Measurements from ENCODE around the gene FRMD8. TPM values are rescaled to one million over a fixed set of nuclear protein-coding genes. Genes with fewer than 3 reads are reported as not detected.
A peak's percentile ranks its signal among the peaks of the same experiment; 100 is the strongest.

Gene FRMD8
- polyA plus RNA-seq, 3 donors = 16.5 to 30.6 (median 17.3) TPM

DNA sequence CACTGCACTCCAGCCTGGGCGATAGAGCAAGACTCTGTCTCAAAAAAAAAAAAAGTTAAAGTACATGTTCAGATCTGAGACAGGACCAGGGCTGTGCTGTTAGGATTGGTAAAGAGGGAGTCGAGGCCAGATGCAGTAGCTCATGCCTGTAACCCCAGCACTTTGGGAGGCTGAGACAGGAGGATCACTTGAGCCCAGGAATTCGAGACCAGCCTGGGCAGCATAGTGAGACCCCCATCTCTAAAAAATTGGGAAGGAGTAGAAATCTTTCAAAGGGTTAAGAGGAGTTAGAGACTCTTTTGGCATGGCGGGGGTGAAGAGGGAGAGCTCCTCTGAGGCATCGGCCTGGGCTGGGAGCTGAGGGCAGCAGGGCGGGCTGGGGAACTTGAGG lies 15.8 kb upstream of the FRMD8 start:
- WGBS, 3 donors = 47 to 75% (median 72%) methylated on average over 6 of the region's 6 CpGs
- no peak overlapping the region for H3K27ac ChIP-seq (ENCODE audit: low read depth, low read length)

DNA sequence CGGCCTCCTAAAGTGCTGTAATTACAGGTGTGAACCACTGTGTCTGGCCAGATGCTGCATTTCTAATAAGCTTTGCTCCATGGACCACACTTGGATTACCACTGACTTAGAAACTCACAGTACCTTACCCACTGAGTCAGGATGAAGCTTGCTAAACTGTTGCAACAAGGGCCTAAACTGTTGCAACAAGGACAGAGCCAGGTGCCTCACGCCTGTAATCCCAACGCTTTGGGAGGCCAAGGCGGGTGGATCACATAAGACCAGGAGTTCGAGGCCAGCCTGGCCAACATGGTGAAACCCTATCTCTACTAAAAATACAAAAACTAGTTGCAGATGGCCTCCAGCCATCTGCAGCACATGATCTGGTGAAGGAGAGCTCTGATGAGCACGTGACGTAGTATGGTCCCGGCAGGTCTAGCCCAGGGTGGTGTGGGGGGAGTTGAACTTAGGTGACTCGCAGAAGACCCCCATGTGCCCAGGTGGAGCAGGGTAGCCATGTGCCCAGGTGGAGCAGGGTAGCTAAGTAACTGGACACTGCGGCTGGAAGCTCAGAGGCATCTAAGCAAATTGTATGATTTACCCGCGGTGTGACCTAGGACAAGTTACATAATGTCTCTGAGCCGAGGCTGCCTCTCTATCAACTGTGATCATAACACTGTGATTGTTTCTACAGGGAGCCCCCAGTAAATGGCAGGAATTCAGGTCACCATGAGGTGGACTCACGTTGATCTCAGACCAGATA lies 12.4 kb upstream of the FRMD8 start:
- 78 to 85% (median 83%) methylated on average over 14 of the region's 14 CpGs for WGBS, 3 donors
- H3K27ac ChIP-seq (ENCODE audit: low read depth, low read length) = no peak overlapping the region

DNA sequence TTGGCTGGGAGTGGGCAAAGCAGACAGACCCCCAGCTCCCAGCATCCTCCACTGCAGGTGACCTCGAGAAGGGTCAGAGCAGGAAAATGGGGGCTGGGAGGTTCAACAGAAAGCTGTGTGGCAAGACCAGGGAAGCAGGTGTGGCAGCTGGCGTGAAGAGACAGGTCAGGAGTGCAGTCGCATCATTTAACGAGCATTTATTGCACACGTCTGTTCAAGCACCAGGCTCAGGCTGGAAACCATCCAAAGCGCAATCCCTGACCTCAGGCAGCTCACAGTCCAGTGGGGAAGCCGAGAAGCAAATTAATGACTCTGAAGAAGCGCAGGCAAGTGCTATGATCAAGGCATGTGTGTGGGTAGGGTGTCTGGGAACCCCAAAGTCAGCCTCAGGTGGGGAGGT lies 11.4 kb upstream of the FRMD8 start:
- whole genome bisulfite sequencing, 3 donors = 83 to 86% (median 86%) methylated on average over 8 of the region's 8 CpGs
- no peak overlapping the region for H3K27ac ChIP-seq (ENCODE audit: low read depth, low read length)

DNA sequence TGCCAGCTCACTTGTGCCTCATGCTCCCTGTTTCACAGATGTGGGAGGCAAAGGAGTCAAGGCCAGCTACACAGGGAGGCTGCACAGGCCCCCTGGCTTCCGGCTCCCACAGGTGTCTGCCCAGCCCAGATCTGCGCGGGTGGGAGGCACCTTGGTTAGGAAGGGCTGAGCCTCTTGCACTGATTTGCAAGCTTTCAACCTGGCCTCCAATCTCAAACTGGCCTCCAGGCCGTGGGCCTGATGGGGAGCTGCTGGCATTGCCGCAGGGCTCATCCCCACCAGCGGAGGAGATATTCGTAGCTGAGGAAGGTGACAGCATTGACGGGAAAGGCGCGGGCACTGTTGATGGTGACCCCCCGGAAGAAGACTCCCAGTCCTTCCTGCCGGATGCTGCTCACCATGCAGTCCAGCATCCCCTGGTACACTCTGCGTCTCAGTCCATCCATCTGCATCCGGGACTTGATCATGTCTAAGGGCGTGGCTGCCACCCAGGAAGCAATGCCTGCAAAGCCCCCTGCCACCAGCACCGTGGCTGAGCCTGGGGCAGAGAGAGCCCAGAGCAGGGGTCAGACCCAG lies 10.2 kb upstream of the FRMD8 start:
- 79 to 90% (median 86%) methylated on average over 14 to 16 of the region's 16 CpGs for WGBS, 3 donors
- no peak overlapping the region for H3K27ac ChIP-seq (ENCODE audit: low read depth, low read length)

DNA sequence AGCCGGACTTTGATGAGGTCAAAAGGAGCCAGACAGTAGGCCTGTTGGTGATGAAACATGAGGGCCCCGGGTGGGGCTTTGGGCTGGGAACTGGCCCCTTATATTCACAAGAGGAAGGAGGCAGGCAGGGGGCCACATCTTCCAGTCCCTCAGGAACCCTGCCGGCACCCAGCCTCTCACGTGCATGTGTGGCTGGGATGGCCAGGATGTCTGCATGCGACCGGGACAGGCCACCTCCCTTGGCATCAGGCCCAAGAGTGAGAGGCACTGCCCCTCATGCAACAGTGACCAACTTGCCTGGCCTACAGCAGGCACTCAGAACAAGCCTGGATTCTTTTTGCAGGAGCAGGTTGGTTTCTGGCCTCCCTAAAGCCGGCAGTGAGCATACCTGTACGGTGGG lies 9.4 kb upstream of the FRMD8 start:
- H3K27ac ChIP-seq (ENCODE audit: low read depth, low read length) = no peak overlapping the region
- 58 to 73% (median 59%) methylated on average over 8 of the region's 8 CpGs for WGBS, 3 donors

DNA sequence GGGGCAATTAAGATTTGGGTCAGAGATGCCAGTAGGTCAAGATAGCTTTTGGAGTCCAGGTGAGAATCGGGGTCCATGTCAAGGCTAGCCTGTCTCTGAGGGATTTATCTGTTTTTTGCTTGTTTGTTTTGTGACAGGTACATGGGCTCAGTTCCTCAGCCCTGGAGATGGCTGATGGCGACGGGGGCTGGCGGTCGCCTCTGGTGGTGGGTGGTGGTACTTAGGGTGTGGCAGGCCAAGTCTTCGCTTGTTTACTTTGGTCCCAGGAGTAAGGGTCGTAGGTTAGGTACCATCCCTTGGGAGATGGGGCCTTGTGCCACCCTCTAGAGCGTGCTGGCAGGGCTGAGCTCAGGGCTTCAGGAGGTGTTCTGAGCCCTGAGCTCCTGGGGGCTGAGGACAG lies 8.7 kb upstream of the FRMD8 start:
- 79 to 91% (median 87%) methylated on average over 8 of the region's 8 CpGs for WGBS, 3 donors

DNA sequence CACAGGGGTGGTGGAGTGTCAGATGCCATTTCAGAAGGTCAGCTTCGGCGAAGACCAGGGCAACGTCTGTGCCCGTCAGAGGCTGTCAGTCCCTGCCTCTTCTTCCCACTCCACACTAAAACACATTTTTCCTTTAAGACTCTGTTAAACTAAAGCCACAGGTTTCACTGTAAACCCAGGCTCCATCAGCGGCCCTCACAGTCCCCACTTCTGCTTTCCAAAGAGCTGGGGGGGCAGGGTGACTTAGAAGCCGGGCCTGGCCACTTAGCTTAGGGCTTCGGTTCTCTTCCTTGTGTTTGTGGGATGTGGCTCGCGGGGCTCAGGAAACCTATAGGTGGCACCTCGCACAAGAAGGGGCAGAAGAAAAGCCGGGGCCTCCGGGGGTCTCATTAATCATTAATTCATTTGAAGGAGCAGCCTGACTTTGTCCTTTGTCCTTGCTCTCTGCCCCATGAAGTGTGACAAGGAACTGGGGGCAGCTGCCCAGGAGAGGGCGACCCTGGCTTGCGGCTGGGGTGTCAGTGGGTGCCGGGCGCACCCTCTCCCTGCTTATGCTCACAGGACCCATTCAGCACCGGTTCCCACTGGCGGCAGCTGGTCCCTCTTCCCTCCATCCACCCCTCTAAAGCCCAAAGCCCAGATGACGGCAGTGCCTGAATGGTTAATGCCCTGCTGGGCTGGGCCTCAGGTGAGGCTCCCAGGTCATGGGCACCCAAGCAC lies 8.1 kb upstream of the FRMD8 start:
- H3K27ac ChIP-seq (ENCODE audit: low read depth, low read length) = no peak overlapping the region
- 47 to 69% (median 69%) methylated on average over 19 of the region's 19 CpGs for WGBS, 3 donors

More for the DNA sequence above, 8.7 kb upstream of the FRMD8 start:
- no peak overlapping the region for H3K27ac ChIP-seq (ENCODE audit: low read depth, low read length)

DNA sequence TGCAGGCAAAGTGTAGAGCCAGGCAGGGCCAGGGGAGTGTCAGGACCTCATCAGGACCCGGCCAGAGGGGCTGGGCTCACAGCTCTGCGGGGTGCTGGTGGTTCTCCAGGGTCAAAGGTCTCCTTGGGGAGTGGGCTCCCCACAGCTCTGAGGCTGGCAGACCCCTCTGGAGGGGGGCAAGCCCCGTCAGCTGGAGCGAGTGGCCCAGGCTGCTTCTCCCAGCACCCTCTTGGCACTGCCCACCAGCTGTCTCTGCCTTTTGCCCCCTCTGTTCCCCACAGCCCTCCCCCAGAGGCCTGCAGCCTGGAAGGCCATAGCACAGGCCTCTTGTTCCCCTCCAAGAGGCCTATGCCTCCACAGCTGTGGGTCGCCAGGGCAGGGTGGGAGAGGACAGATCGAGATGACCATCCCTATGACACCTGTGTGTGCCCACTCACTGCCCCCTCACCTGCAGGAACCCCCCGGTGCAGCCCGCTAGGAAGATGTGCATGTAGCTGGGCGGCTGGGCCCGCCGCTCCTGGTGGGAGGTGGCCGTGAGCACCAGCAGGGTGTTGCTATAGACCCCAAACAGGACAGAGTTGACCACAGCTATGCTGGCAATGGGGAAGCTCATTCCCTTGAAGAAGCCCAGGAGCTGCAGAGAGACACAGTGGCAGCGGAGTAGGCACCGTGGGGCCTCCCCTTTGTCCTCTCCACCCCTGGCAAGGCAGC lies 7.4 kb upstream of the FRMD8 start:
- H3K27ac ChIP-seq (ENCODE audit: low read depth, low read length) = no peak overlapping the region
- 47 to 97% (median 93%) methylated on average over 12 to 14 of the region's 14 CpGs for WGBS, 3 donors

DNA sequence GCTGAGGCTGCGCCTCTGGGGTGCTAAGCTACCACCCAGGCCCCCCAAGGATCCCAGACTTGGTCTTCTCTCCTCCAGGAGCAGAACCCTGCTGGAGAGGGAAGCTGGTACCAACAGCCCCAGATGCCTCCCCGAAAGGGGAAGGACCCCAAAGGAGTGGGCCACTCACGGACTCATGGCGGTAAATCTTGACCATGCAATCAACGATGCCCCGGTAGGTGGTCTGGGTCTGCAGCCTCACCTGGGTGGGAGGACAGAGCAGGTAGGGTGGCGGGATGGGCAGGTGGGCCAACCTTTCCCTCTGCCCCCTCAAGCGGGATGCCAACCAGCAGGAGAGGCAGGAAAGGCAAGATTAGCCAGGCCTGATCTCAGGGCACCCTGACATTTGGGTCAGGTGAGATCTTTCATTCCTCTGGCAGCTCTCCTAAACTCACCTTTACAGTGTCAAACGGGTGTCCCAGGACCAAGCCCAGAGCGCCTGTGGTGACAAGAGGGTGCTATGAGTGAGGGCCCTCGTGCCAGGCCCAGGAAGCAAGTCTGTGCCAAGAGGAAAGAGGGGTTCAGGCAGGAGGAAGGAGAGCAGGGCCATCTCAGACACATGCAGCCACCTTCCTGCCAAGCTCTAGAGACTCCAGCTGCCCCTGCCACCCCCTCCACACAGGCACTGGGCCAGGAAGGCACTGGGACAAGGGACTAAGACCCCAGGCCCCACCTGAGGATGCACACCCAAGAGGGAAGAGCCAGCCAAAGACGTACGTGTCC lies 6.6 kb upstream of the FRMD8 start:
- 49 to 90% (median 82%) methylated on average over 13 of the region's 13 CpGs for WGBS, 3 donors
- H3K27ac ChIP-seq (ENCODE audit: low read depth, low read length) = no peak overlapping the region

DNA sequence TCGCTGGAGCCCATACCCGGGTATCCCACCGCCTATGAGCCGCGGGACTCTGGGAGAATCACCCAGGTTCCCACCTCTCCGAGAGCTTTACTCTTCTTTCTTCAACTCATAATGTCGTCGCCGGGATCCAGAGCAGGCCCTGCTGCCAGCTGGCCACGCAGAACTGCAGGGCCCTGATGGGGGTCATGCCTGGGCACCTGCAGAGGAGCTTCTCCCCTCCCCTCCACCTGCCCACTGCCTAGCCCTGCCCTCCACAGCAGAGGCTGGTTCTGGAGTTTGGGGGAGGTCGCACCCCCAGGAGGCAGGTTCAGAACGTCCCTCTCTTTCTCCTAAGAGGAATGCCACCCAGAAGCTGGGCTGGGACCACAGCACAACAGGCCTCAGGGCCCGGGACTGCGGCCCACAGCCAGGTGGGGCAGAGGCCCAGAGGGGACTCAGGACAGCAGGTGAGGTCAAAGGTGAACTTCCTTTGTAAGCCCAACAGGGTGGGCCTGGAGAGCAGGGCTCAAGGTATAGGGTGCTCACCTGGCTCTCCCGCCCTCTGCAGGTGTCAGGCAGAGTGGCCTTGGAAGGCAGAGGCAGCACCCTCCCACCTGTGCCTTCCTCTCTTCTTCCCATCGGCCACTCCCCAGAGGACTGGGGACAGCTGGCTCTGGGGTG lies 5.8 kb upstream of the FRMD8 start:
- no peak overlapping the region for H3K27ac ChIP-seq (ENCODE audit: low read depth, low read length)

DNA sequence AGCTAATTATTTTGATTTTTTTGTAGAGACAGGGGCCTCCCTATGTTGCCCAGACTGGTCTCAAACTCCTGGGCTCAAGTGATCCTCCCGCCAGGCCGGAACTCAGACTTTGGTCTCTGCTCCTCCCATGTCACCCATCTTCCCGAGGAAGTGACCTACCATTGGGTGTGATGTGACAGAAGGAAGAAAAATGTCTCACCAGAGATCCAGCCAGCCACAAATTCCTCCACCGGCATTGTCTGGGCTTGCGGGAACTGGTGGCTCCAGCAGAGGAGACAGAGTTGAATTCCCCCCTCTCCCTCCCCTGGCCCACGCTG lies 4.8 kb upstream of the FRMD8 start:
- H3K27ac ChIP-seq (ENCODE audit: low read depth, low read length) = peak overlapping the region; percentile 88
- 1 to 3% (median 1%) methylated on average over 6 of the region's 6 CpGs for WGBS, 3 donors

More for the DNA sequence above, 5.8 kb upstream of the FRMD8 start:
- WGBS, 3 donors = 47 to 91% (median 89%) methylated on average over 16 of the region's 16 CpGs

DNA sequence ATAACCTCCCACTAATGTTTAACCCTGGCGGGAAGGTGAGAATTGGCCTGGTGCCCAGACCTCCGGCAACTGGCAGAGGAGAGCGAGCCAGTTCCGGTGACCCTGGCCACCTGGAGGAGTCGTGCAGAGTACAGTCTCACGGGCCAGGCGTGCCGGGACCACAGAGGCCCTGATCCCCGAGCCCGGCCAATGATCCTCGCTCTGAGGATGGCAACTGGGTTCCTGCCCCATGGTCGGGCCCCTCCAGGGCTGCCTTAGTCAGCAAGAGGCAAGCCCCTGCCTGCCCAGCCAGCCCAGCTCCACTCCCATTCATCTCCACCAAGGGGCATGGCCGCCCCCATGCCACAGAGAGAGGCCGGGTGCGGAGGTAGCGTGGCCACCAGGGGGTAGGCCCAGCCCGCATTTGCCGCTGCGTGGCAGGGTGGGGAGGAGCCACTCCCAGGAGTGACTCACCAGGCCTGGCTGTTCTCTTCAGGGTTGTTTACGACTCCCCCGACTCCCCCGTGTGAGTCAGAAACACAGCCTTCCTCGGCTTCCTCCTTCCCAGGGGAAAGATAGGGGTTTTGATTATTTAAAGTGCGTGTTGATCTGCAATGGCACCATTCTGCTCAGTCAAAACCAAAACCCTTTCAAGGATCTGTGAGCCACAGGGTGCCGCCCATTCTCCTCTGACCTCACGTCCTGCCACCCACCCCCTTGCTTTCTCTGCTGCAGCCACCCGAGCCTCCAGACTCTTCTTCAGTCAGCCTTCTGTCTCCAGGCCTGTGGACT lies 4.2 kb upstream of the FRMD8 start, which contains the start of gene SLC25A45:
SLC25A45 (minus strand) TSS at position 614 of the 771 bp plus-strand sequence. CDS start 695 bp downstream, outside the sequence.
- peak within 1 kb of the TSS; percentile 89 for H3K27ac ChIP-seq (ENCODE audit: low read depth, low read length)
- WGBS, 3 donors = 0 to 2% (median 1%) methylated on average over 27 of the region's 27 CpGs

DNA sequence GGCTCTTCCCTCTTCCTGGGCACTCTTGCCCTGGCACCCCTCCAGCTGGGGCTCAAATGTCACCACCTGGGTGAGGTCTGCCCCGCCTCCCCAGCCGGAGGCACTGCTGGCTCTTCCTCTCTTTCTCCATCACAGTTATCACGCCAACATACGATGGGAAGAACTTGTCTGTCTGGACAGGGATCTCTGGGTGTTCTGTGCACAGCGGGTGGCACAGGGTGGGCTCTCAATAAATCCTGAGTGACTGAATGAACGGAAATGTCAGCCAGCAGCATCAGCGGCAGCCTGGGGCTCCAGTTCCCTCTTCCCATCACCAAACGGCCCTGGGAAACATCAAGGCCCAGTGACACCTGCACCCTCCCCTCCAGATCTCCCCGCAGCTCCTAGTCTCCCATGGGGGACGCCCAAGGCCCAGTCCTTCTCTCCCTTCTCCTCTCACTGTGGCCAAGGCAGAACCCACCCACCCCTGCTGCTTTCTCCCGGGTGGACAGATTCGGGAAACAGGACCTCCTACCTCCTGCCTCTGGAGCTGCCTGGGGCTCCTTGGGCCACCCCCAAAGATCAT lies 3.6 kb upstream of the FRMD8 start:
- WGBS, 3 donors = 10 to 17% (median 11%) methylated on average over 12 of the region's 12 CpGs
- H3K27ac ChIP-seq (ENCODE audit: low read depth, low read length) = peak overlapping the region; percentile 89

DNA sequence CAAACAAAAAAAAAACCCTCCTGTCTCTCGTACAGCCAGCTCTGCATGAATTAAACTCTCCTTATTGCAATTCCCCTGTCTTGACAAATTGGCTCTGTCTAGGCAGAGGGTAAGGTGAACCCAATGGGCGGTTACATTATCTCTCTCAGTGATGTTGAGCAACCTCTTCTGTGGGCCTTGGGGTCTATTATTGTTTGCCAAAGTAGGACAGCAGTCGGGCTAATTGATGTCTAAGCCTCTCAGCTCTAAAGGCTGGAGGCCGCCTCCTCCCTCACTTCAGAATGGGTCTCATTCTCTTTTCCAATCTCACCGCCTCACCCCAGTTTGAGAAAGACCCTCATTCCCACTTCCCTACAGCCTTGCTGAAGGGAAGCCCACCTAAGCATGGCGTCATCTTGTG lies 2.7 kb upstream of the FRMD8 start:
- H3K27ac ChIP-seq (ENCODE audit: low read depth, low read length) = peak overlapping the region; percentile 19
- 70 to 83% (median 77%) methylated on average over 6 of the region's 6 CpGs for WGBS, 3 donors

DNA sequence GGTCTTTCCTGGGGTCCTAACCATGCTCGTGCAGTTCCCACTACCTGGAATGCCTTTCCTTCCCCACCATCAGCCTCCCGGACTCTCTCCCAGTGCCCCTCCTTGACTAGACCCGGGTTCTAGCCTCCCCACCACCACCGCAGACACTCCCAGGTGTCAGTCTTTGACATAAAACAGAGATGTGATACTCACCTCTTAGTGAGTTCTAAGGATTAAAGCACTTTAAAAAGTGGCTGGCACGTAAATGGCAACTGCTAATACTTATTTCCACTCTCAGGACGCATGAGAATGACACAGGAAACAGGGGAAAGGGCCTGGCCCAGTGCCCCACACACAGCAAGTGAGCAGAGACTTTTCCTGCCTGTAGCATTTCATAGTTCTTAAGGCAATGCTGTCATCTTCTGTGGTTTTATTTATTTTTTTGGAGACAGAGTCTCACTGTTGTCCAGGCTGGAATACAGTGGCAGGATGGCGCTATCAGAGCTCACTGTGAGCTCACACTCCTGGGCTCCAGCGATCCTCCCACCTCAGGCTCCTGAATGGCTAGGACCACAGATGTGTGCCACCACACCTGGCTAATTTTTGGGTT lies 2.0 kb upstream of the FRMD8 start:
- H3K27ac ChIP-seq (ENCODE audit: low read depth, low read length) = peak overlapping the region; percentile 55
- 50 to 66% (median 52%) methylated on average over 8 of the region's 8 CpGs for WGBS, 3 donors

DNA sequence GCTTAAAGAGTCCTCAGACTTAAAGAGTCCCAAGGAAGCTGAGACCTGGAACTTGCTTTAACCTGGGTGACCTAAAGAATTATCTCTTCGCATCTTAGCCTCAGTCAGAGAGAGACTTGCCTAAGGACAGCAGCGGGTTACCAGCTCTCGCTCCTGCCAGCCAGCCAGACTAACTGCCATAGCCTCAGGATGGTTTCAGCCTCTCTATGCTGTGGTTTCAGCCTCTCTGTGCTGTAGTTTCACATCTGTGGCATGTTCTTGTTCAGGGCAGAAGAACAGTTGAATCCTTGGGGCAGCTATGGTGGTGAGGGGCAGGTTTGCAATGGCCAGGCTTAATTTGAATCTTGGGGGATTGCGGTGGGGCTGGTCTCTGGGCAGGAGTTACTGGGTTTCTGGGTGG lies 2.3 kb downstream of the FRMD8 start:
- 97 to 98% (median 98%) methylated on average over 4 of the region's 4 CpGs for WGBS, 3 donors
- no peak overlapping the region for H3K27ac ChIP-seq (ENCODE audit: low read depth, low read length)

All from adipose tissue (tissue), 3 donors.